Natural killer cell treated with Interleukin-12 subunit alpha and Interleukin-12 subunit beta and Interleukin-15 and Interleukin-18, amount 100 ng/mL, for 72 hours (primary cell): ENCODE data around the gene APOBEC2. TPM values are rescaled to one million over a fixed set of nuclear protein-coding genes. Genes with fewer than 3 reads are reported as not detected.
A peak's percentile ranks its signal among the peaks of the same experiment; 100 is the strongest.

Experiments
- ATAC-seq, 2 donors: fragments of 150-1000 bp; cut with Tn5 transposase in 1 of 2; sonication (Bioruptor Pico), chemical (Tn5 transposase) in 1 of 2; 2 replicates each; pipeline ENCODE4 v1.10.0; 2021
- DNase-seq: peaks from one replicate; pipeline ENCODE4 v3.0.0; 2022; ENCODE audit warnings: low spot score
- H3K27ac Mint-ChIP-seq, 2 donors: 1 replicate in 1 of 2; 2 replicates in 1 of 2; pipeline ENCODE4 v1.8.0; 2022; ENCODE audit warnings: mixed read lengths in 2 of 2, mild to moderate bottlenecking in 1 of 2, moderate library complexity in 1 of 2
- H3K27me3 Mint-ChIP-seq, 2 donors: 1 replicate in 1 of 2; 2 replicates in 1 of 2; pipeline ENCODE4 v1.8.0; 2022; ENCODE audit warnings: mixed read lengths in 2 of 2
- H3K36me3 Mint-ChIP-seq: one replicate; pipeline ENCODE4 v1.8.0; 2022; ENCODE audit warnings: mixed read lengths
- H3K4me1 Mint-ChIP-seq, 2 donors: 1 replicate in 1 of 2; 2 replicates in 1 of 2; pipeline ENCODE4 v1.8.0; 2022; ENCODE audit warnings: low read depth in 2 of 2, mixed read lengths in 2 of 2, mild to moderate bottlenecking in 1 of 2
- H3K4me3 Mint-ChIP-seq: one replicate; pipeline ENCODE4 v1.8.0; 2022; ENCODE audit warnings: mixed read lengths
- H3K9me3 Mint-ChIP-seq: 2 replicates; pipeline ENCODE4 v1.8.0; 2022; ENCODE audit warnings: mixed read lengths
- total RNA-seq, 2 donors: library from RNA; stranded (reverse); gene quantifications; one replicate each; pipeline ENCODE4 v1.2.3, GENCODE V29; 2022

The APOBEC2 gene
- total RNA-seq, 2 donors from 2014 or later: not detected

DNA sequence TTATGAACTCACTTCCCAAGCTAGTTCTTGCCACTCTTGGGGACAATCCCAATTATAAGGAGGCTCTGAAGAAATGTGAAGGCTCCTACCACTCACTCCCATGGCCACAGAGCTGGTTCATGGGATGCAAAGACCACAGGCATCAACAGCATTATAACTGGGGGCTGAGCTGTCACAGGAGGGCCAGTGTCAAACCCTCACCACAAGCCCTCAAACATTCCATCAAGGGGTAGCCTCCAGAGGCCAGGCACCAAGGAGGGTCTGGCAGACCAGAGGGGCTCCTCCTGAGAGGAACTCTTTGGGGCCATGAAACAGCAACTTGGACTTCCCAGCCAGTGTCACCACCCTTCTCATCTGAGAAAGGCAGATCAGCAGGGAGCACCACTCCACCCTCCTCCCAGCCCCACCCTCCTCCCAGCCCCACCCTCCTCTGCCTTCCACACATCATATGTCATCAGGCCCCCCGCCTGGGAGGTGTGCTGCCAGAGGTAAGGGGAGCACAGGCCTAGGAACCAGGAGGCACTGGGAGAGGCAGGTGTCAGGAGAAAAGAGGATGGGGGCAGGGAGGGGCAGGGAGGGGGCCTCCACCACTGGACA is 12.0 kb upstream of the APOBEC2 start:
- Mint-ChIP-seq H3K4me3 (no peak overlapping the region), H3K27ac (no peak overlapping the region), H3K9me3 (no peaks in the 10 kb centered on the region), H3K36me3 (no peaks in the 10 kb centered on the region), H3K4me1 (peaks cover 0 to 4% of the 10 kb centered on the region in 2 donors), H3K27me3 (no peaks in the 10 kb centered on the region)
- DNase-seq (no peak), ATAC-seq (peak in 1 of 2 donors; percentile 4)

DNA sequence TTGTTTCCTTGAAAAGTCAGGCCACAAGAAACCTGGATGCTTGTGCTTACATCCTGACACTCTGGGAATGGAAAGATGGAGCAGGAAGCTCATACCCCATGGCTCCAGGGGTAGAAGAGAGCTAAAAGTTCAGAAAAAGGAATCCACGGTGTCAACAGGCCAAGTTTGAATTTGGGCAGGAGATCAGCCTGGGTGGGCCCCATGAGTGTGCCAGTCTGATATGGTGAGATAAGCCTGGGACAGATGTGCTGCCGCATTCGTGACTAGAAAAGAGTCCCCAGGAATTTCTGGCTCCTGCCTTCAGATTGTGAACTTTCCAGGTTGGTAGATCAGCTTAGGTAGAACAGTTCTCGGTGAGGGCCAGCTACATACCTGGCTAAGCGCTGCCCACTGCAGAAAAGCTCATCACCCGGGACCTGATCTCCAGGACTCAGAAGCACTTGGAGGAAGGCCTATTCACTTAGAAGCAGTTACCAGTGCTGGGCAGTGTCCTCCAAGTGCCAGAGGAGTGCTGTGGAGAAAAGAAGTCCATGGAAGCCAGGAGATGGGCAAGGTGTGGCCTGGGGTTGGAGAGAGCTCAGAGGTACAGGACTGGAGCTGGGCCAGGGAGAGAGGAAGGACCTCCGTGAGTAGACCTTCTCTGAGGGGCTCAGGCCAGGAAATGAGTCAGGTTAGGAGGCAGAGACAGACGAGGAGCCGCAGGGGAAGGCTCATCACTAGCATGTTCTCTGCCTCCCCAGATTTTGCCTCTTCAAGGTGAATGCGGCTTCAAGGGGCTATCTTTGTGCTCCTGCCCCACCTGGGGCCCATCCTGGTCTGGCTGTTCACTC is 10.6 kb upstream of the APOBEC2 start, which contains the start of gene TSPO2:
TSS of gene TSPO2 (plus strand) at position 242 of the 830 bp plus-strand sequence. CDS start at position 761, 519 bp downstream.
- H3K9me3 Mint-ChIP-seq: no peaks in the 10 kb centered on the region
- DNase-seq (no peak), ATAC-seq (no peak)
- no peak within 1 kb of the TSS for H3K4me3 Mint-ChIP-seq
- no peaks in the 10 kb centered on the region for H3K27me3 Mint-ChIP-seq
- peaks cover 0 to 4% of the 10 kb centered on the region in 2 donors for H3K4me1 Mint-ChIP-seq
- no peaks in the 10 kb centered on the region for H3K36me3 Mint-ChIP-seq
- no peak within 1 kb of the TSS for H3K27ac Mint-ChIP-seq

DNA sequence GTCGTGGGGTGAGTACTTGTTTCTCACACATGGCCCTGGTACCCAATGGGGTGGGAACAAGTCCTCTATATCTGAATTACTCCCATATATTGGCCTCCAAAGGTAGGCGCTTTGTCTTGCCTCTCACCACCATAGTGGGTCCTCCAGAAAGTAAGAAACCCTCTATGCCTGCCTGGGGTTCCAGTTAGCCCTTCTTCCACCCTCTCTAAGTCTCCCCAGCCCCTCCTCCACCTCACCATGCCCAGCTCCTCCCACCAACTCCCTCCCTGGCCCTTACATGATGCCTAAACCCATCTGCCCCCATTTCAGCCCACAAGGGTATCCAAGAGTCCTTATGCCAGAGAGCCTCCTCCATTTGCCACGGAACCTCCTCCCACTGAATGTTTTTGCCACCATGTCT is 9.9 kb upstream of the APOBEC2 start:
- no peaks in the 10 kb centered on the region for H3K9me3 Mint-ChIP-seq
- no peaks in the 10 kb centered on the region for H3K27me3 Mint-ChIP-seq
- DNase-seq: no peak
- H3K36me3 Mint-ChIP-seq: no peaks in the 10 kb centered on the region
- H3K4me1 Mint-ChIP-seq: peaks cover 0 to 4% of the 10 kb centered on the region in 2 donors
- H3K27ac Mint-ChIP-seq: no peak overlapping the region
- no peak overlapping the region for H3K4me3 Mint-ChIP-seq
- ATAC-seq: no peak

DNA sequence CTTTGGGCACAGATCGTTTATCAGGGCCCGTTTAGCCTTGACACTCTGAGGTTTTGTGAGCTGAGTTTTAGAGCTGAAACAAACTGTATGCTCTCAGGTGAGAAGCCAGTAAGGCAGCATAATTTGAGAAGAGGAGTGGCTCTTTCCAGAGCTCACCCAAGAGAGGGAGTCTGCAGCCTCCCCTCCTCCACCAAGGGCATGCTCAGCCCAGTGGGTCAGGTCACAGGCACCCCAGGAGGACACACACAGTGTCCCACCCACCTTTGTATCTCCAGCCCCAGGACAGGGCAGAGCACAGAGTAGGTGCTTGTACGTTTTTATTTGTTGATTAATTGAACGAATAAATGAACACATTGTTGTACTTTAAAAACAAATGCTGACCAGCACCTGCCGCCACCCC is 7.3 kb upstream of the APOBEC2 start:
- no peaks in the 10 kb centered on the region for H3K9me3 Mint-ChIP-seq
- no peaks in the 10 kb centered on the region for H3K27me3 Mint-ChIP-seq
- ATAC-seq: peak in 1 of 2 donors; percentile 3

DNA sequence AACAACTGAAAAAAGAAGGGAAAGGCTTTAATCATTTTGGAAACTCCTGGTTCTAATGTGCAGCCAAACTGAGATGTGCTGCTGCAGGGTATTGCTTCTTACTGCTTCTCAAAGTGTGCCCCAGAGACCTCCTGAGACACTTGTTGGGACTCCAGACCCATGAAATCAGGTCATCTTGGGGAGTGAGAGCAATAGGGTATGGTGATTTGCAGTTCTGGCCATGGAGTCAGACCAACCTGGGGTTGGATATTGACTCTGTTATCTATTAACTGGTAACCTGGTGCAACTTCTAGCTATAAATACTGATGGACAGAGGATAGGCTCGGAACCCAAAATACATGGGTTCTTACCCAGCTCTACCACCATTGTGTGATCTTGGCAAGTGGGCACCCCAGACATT is 6.9 kb upstream of the APOBEC2 start:
- ATAC-seq: no peak
- no peaks in the 10 kb centered on the region for H3K4me1 Mint-ChIP-seq
- no peaks in the 10 kb centered on the region for H3K9me3 Mint-ChIP-seq
- no peak overlapping the region for H3K4me3 Mint-ChIP-seq
- H3K36me3 Mint-ChIP-seq: no peaks in the 10 kb centered on the region
- H3K27me3 Mint-ChIP-seq: no peaks in the 10 kb centered on the region
- no peak overlapping the region for H3K27ac Mint-ChIP-seq
- no peak for DNase-seq

More for the DNA sequence above, 7.3 kb upstream of the APOBEC2 start:
- no peaks in the 10 kb centered on the region for H3K4me1 Mint-ChIP-seq
- no peak overlapping the region for H3K27ac Mint-ChIP-seq
- no peaks in the 10 kb centered on the region for H3K36me3 Mint-ChIP-seq
- H3K4me3 Mint-ChIP-seq: no peak overlapping the region
- DNase-seq: no peak

DNA sequence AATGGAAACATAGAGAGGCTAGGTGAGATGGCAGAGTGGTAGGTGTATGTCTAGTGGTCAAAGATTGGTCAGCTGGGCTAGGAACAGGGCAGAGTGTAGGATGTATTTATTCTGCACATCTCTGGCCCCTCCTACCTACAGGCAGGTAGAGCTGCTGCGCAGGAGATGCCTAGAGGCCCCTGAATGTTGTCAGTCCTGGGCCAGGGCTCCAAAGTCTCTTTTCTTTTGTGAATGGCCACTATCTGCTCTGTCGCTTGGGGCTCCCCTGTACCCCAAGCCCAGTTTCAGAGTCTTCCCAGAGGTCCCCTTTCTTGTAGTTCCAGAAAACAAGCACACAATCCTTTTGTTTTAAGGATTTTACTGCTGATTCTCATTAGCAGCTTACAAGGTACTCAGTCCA is 5.7 kb upstream of the APOBEC2 start:
- peaks cover 6 to 8% of the 10 kb centered on the region in 2 donors for H3K4me1 Mint-ChIP-seq
- no peaks in the 10 kb centered on the region for H3K9me3 Mint-ChIP-seq
- no peak overlapping the region for H3K27ac Mint-ChIP-seq
- H3K27me3 Mint-ChIP-seq: no peaks in the 10 kb centered on the region
- no peak for ATAC-seq
- no peak overlapping the region for H3K4me3 Mint-ChIP-seq
- no peak for DNase-seq
- peaks cover 6% of the 10 kb centered on the region for H3K36me3 Mint-ChIP-seq

DNA sequence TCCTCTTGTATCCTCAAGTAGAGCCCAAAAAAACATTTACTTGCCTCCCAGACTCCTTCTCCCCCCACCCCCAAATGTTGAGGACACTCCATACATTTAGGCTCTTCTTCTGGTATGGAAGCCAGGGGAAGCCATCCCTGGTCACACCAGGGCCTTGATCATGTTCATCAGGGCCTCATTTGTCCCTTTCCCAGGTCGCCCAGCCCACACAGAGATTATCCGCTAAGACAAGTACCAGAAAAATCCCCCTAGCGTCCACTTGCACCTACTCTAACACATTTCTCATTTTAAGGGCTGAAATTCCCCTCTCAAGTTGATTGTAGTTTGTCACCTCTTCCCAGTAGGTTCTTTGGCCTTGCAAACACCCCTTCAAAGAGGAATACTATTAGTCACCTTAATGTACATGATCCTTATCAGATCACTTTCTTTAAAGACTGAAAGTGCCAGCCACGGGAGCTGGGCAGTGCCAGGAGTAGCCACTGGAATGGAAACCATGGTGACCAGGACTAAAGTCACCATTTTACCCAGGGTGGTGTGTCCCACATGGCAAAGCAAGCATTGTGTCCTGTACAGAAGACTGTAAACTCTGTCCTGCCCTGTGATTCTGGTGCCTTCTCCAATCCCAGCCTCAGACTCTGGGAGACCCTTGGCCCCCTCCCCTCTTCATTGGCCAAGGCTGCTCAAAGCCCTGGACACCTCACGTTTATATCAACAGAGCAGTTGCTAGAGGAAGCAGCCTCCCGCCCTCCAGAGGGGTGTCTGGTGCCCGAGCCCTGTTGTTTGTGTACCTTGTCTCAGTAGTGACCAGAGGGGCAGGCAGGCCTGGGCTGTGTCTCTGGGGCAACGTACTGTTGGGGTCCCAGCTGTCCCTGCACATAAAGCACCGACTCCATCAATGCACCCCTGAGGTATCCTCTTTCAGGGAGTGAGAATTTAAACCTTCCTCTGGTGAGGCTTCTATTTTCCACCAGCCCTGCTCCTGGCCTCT is 5.0 kb upstream of the APOBEC2 start:
- H3K27ac Mint-ChIP-seq: no peak overlapping the region
- DNase-seq (no peak), ATAC-seq (no peak)
- H3K4me3 Mint-ChIP-seq: no peak overlapping the region
- peaks cover 11 to 13% of the 10 kb centered on the region in 2 donors for H3K4me1 Mint-ChIP-seq
- H3K36me3 Mint-ChIP-seq: peaks cover 6% of the 10 kb centered on the region
- H3K27me3 Mint-ChIP-seq: no peaks in the 10 kb centered on the region
- H3K9me3 Mint-ChIP-seq: no peaks in the 10 kb centered on the region

DNA sequence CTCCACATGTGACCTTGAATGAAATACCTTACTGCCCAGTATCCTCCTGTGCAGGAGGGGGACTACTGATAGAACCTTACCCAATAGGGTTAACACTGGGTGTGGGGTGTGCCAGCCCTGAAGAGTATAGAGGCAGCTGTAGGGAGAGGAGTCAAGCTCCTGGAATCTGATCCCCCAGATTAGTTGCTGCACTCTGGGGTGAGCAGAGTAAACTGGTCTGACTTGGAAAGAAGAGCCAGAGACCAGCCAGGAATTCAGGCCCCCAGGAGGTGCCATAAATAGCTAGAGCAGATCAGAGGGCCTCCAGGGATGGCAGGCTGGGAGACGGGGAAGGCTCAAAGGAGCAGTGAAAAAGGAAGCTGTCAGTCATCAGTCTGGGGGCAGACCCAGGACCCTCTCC is 3.5 kb upstream of the APOBEC2 start:
- Mint-ChIP-seq H3K4me1 (peaks cover 11 to 13% of the 10 kb centered on the region in 2 donors), H3K36me3 (peaks cover 6% of the 10 kb centered on the region), H3K27me3 (no peaks in the 10 kb centered on the region), H3K4me3 (no peak overlapping the region), H3K27ac (peak overlapping the region in 1 of 2 donors; percentile 36), H3K9me3 (no peaks in the 10 kb centered on the region)
- DNase-seq (no peak), ATAC-seq (no peak)

DNA sequence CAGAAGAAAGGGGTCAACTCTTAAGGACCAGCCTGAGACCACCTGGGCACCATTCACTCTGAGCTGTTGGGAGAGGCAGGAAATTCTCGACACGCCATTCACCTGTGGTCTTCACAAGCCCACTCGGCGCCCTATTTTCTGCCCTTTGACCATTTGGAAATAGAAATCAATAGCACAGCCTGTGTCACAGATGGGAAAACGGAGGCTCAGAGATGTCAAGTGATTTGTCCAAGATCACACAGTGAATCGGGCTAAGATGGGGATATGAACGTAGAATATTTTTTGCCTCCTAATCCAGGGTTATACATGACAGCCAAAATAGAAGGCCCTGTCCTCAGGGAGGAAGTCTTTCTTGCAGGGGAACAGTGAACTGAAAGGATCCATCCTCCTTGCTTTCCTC is 3.0 kb upstream of the APOBEC2 start:
- ATAC-seq: no peak
- Mint-ChIP-seq H3K36me3 (peaks cover 6% of the 10 kb centered on the region), H3K4me3 (no peak overlapping the region), H3K4me1 (peaks cover 11 to 13% of the 10 kb centered on the region in 2 donors), H3K9me3 (no peaks in the 10 kb centered on the region), H3K27ac (peak overlapping the region in 1 of 2 donors; percentile 36), H3K27me3 (no peaks in the 10 kb centered on the region)
- DNase-seq: no peak

DNA sequence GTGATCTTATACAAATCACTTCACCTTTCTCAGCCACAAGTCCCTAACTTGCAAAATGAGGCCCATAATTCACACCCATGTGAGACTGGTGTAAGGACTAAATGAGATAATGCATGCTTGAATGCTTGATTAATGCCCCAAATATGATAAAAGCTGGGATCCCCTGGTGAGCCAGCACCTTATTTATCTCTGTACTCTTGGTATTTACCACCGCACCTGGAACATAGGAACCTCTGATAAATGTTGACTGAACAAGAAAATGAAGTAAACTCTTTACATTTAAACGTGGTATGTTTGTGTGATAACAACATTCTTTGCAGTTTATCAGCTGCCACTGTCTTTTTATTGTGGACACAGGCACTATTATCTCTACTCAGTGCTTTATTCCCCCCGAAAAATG is 2.5 kb upstream of the APOBEC2 start:
- H3K27ac Mint-ChIP-seq: no peak overlapping the region
- H3K9me3 Mint-ChIP-seq: no peaks in the 10 kb centered on the region
- peaks cover 11 to 13% of the 10 kb centered on the region in 2 donors for H3K4me1 Mint-ChIP-seq

DNA sequence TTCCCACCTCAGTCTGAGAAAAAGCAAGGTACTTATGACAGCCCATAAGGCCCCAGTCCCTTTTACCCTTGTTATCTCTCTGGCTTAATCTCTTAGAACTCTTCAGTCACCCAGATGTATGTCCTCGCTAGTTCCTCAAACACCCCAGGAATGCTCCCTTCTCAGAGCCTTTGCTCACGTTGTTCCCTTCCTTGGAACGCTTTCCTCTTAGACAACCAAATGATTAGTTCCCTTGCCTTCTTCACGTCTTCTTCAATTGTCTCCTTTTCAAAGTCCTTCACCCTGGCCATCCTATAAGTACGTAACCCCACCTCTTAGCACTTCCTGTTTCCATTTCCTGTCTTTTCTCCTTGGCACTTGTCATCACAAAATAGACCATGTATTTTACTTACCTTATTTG is 1.1 kb upstream of the APOBEC2 start:
- ATAC-seq: no peak
- Mint-ChIP-seq H3K27me3 (no peaks in the 10 kb centered on the region), H3K27ac (peak overlapping the region; percentile 32 to 74), H3K4me1 (peaks cover 11 to 13% of the 10 kb centered on the region in 2 donors), H3K9me3 (no peaks in the 10 kb centered on the region), H3K36me3 (peaks cover 6% of the 10 kb centered on the region), H3K4me3 (peak overlapping the region; percentile 16)
- no peak for DNase-seq

More for the DNA sequence above, 2.5 kb upstream of the APOBEC2 start:
- H3K27me3 Mint-ChIP-seq: no peaks in the 10 kb centered on the region
- no peak overlapping the region for H3K4me3 Mint-ChIP-seq
- H3K36me3 Mint-ChIP-seq: peaks cover 6% of the 10 kb centered on the region
- ATAC-seq (no peak), DNase-seq (no peak)

DNA sequence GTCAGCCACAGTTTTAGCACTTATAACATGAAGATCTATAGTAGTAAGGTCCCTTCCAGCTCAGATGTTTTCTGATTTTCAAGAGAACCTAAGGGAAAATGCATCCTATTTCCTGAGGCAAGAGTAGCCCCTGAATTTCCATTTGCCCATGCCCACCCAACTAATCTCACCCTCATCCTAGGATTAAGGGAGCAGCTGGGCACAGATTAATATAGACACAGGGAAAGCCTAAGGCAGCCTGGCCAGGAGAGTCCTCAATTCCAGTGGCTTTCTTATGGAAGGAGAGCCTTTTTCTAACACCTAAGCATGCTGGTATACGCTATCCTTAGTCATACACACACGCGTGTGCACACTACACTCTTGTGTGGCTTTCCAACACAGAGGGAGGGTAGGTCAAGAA is 1.5 kb downstream of the APOBEC2 start:
- H3K27me3 Mint-ChIP-seq: no peaks in the 10 kb centered on the region
- H3K4me1 Mint-ChIP-seq: peaks cover 20 to 25% of the 10 kb centered on the region in 2 donors
- DNase-seq: no peak
- peaks cover 6% of the 10 kb centered on the region for H3K36me3 Mint-ChIP-seq
- ATAC-seq: no peak
- no peaks in the 10 kb centered on the region for H3K9me3 Mint-ChIP-seq
- no peak overlapping the region for H3K4me3 Mint-ChIP-seq
- H3K27ac Mint-ChIP-seq: no peak overlapping the region

DNA sequence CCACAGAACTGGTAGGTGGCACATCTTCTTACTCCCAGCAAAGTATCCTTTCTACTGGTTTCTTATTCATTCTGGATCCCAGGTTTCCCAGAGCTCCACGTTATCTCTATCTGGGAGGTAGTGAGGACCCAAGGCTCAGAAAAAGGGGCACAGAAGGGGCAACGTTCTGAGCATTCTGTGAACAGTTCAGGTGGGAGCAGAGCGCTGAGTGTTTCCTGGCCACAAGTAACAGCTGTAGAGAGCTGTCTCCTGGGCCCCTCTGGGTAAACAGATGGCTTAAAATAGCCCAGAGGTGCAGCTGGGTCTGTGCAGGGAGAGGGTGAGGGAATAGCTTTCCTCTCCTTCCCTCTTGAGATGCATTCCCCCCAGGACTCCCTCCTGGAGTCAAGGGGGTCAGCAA is 2.1 kb downstream of the APOBEC2 start:
- no peak for DNase-seq
- H3K4me1 Mint-ChIP-seq: peaks cover 22 to 25% of the 10 kb centered on the region in 2 donors

More for the DNA sequence above, 2.1 kb downstream of the APOBEC2 start:
- Mint-ChIP-seq H3K27ac (no peak overlapping the region), H3K4me3 (no peak overlapping the region), H3K36me3 (peaks cover 9% of the 10 kb centered on the region), H3K9me3 (no peaks in the 10 kb centered on the region), H3K27me3 (no peaks in the 10 kb centered on the region)
- ATAC-seq: no peak
